HG02798 (cell line): ENCODE results near the gene P2RY11.

Source experiments
- ATAC-seq: cut with Tn5 transposase; IDR thresholded peaks from one replicate; pipeline ENCODE4 v1.9.1; 2021; ENCODE audit warnings: mild to moderate bottlenecking; ENCODE audit not compliant: unreplicated experiment, poor library complexity

P2RY11 gene

GRCh38 chr19:10137751-10138682 is 26.5 kb downstream of the P2RY11 start:
- no peak for ATAC-seq

DNA sequence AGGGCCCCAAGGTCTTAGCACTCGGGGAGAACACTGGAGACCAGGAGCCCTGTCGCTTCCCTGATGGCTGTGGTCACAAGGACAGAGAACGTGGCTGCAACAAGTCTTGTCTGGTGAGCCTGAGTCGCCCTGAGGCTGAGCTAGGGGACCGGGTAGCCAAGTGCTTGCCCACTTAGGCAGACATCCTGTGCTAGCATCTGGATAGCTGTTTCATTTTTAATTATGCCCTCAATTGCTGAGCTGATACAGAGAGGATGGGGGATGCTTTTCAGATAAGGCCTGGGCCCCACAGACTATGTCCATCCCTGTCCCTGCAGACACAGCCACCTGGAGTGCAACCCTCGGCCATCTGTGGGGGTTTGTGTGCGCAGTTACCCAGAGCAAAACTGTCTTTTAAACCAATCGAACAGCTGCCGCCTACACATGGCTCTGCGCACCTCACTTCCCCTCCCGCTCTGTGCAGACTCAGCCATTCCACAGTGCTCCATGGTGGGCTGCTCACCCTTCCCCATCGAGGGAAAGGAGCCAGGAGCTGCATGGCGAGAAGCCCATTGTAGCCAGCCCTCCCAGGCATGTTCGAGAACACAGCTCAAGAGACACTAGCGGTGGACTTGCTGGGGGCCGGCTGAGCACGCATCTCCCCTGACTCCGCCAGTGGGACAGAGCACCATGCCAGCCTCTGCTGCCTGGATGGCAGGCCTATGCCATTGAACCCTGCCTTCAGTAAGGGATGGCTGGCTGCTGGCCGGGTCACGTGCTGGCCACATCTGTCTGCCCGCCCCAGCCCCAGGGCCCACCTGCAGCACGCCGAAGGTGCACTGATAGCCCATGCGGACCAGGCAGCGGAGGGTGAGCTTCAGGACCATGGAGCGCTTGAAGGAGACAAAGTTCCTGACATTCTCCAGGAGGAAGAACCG is 27.6 kb downstream of the P2RY11 start:
- ATAC-seq, result no peak

- ATAC-seq, result no peak
Measured at GRCh38 chr19:10139952-10140351, 28.5 kb downstream of the P2RY11 start.

DNA sequence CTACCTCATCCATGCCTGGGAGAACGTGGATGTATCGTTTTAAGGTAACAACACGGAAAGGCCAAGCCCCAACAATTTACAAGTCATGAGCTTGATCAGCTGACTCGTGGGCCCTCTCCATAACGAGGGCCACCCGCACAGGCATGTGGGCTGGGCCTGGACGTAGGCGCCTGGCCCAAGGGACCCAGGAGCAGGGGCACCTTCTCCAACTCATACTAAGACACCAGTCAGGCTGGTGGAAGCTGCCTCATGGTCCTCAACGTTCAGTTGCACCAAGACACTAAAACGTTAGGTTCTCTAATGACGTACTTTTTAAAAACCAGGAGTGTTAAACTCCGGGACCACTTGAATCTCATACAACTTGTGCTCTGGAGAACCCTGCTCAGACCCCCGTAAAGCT is 30.0 kb downstream of the P2RY11 start:
- no peak for ATAC-seq

DNA sequence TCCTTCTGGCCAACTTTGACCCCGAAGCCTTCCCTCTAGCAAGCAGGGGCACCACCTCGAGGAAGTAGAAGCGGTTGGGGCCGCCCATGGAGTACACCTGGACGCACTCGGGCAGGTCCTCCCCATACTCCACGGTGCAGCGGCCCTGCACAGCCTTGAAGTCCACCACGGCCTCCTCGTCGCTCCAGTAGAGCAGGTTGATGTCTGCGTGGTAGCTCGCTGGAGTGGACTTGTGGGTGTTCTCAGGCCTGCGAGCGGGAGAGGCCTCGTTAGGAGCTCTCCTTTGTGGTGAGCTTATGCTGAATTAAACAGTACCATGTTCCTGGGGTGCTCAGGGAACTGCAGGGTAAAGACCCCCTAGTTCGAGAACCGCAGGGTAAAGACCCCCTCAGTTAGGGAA is 30.5 kb downstream of the P2RY11 start:
- ATAC-seq, result no peak

GRCh38 chr19:10142701-10143375 is 31.3 kb downstream of the P2RY11 start:
- ATAC-seq, result no peak

- no peak for ATAC-seq
Measured at GRCh38 chr19:10143681-10144080, 32.2 kb downstream of the P2RY11 start.

DNA sequence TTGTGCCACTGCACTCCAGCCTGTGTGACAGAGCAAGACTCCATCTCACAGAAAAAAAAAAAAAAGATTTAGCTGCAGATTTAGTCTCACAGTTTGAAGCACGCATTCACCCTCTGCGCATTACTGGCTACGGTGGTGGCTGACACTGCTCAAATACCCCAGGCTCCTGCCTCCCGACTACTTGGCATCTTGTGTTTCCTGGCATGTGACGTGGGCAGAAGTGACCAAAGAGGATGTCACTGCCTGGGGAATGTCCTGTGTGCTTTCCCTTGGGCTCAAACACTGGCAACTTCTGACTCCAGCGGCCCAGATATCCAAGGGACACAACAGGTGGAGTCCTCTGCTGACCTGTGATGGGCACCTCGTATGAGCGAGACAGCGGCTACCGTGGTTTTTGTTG is 32.9 kb downstream of the P2RY11 start:
- ATAC-seq, result no peak

DNA sequence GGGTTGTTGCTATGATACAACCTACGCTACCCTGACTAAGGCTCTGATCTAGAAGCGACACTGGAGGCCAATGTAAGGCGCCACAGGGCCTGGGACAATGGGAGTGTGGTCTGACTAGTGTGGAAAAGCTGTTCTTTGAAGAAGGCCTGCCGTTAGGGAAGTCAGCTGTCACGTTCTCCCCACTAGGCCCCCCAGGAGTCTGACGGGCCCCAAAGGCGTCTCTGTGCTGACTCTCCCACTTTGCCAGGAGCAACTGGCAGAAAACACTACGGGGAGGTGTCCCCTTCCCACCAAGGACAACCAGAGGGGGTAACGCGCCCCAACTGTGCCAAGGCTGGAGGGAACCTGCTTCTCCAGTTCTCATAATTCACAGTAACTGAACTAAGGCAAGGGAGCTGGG is 33.5 kb downstream of the P2RY11 start:
- ATAC-seq, result no peak

DNA sequence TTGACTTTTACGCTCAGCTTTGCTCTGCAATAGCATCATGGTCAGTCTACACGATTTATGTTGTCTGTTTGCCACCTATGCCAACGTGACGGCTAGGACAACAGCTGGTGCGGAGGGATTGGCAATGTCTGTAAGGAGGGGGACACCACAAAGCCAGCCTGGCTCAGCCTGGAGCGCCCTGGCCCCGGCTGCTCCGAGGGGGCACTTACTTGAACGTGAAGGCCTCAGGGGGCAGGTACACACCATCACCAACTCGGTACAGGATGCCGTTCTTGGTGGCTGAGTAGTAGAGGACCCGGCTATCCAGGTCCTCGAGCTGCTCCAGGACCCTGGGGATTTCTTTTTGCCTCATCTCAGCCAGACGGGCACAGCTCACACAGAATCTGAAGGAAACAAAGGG is 34.6 kb downstream of the P2RY11 start:
- no peak for ATAC-seq

DNA sequence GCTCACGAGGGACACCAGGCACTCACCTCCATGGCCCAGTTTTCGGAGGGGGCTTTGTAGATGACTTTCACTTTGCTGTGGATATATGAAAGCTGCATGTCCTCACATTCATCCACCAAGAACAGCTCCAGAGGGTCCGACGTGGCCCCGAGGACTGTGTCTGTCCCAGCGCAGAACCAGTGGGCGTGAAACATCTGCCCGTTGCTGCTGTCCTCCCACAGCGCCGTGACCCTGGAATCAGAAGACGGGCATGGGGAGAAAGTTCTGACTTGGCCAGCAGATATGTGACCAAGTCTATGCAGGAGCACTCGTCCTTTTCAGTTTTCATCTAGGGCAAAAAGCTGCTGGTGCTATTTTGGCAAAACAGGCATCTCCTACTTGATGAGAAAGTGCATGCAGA is 37.9 kb downstream of the P2RY11 start:
- ATAC-seq, result no peak

- ATAC-seq, result no peak
Measured at GRCh38 chr19:10151521-10151920, 40.0 kb downstream of the P2RY11 start.

GRCh38 chr19:10152100-10152499 is 40.6 kb downstream of the P2RY11 start:
- ATAC-seq, result no peak

GRCh38 chr19:10155839-10156238 is 44.3 kb downstream of the P2RY11 start:
- no peak for ATAC-seq

- no peak for ATAC-seq
Measured at GRCh38 chr19:10158071-10158470, 46.6 kb downstream of the P2RY11 start.

DNA sequence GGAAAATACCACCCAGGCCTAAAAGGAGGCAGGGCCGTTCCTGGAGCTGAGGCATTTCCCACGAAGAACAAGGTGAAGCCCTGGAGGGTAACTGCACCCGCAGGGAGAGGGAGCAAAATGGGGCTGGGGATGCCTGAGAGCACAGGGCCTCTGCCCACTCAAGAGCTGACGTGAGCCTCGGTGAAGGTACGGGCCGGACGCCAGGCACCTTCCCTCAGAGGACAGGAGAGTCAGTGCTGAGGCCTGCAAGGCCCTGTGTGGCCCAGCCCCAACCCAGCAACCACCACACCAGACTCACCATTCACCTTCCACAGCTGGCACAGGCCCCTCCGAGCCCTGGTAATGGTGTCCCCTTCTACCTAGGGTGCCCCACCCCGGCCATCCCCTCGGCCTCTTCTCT is 47.0 kb downstream of the P2RY11 start:
- no peak for ATAC-seq

DNA sequence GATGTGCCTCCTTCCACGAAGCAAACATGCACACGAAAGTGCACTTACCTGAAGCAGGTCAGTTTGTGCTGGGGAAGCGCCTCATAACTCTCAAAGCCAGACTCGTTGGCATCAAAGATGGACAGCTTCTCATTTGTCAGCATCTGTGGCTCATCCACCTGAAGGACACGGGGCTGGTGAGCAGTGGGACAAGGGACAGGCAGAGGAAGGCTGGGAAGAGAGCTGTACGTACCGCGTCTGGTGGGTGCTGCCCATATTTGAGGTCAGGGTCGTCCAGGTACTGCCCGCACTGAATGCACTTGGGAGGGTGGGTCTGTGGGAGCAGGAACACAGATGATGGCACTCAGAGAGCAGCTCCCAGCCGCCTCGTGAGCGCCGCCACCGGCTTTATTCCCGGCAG is 48.1 kb downstream of the P2RY11 start:
- ATAC-seq, result no peak

DNA sequence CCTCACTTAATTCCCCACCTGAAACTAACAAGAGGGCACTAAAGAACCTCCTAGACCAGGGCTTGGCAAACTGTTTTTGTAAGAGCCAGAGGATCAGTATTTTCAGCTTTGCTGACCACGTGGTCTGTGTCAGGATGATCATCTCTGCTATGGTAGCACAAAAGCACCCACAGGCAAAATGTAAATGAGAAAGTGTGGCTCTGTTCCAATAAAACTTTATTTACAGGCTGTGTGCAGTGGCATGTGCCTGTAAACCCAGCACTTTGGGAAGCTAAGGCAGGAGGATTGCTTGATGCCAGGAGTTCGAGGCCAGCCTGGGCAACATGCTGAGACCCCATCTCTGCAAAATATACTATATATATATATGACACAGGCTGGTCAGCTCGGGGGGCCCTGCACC is 52.0 kb downstream of the P2RY11 start:
- ATAC-seq, result no peak
